GM18868 (cell line): ENCODE measurements around the gene ADM2.

Source experiments
- ATAC-seq: cut with Tn5 transposase; IDR thresholded peaks from one replicate; pipeline ENCODE4 v1.9.1; 2021; ENCODE audit warnings: mild to moderate bottlenecking, moderate library complexity; ENCODE audit not compliant: unreplicated experiment

Gene ADM2

DNA sequence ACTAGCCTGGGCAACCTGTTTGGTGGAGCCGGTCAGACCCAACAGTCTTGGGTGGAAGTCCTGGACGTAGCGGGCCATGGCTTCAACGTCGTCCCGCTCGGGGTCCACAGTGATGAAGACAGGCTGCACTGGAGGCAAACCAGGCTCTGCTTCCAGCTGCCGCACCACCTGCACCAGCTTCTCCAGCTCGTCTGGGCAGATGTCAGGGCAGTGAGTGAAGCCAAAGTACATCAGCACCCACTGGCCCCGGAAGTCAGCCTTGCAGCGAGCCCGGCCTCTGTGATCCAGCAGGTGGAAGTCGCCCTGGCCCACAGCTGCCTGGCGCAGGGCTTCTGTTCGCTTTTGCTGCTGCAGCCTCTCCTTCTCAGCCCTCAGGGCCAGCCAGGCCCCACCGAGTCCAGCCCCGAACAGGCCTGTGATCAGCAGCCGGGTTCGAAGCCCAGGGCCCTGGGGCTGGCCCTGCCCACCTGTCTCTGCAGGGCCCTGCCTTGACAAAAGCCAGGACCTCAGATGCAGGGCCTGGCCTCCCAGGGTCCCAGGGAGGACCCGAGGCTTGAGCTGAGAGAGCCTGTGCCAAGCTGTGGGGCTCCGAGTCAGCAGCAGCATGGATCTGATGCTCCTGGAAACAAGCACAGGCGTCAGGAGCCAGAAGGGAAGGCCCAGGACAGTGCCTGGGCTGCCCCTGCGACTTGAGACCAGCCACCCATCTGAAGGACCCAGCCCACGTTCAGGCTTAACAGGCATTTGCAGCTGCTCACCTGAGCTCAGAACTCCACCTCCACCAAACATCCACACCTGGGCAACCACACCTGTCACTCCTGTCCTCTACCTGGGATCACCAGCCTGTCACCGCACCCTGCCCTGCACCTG lies 42.7 kb downstream of the ADM2 start:
- ATAC-seq, result no peak

GRCh38 chr22:50524676-50525103 lies 43.3 kb downstream of the ADM2 start:
- ATAC-seq, result no peak

DNA sequence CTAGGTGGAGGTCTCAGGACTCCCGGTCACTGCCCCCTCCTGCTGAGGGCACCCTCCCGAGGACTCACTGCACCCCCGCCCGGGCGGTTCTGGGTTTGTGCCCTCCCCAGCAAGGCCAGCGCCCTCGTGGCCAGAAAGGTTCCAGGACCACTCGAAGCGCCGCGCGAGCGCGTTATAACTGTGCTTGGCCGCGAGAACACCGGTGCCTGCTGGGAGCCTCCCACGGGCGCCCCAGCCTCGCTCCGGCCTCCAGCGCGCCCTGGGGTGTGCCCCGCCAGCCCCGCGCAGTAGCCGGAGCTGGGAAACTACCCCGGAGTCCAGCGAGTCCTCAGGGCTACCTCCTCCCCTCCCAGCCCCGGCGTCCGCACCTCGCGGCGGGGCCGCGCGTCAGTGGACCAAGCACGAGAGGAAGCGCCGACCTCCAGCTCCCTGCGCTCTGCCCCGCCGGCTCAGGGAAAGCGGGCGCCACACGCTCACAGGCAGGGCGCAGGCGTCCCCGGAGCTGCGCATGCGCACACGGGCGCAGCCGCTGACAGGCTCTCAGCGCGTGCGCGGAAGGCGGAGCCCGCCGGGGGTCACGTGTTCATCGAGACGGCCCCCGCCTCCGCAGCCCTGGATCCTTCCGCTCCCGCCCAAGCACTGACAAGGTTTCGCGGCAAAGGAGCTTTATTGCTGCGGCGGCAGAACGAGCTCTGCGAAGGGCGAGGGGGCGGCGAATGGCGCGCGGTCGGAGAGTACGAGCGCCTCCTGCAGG lies 43.9 kb downstream of the ADM2 start, which contains the start of gene SCO2:
Gene SCO2 (minus strand): TSS at position 495 of the 754 bp plus-strand sequence. CDS start 1,187 bp downstream, outside the sequence.
- ATAC-seq, result peak; percentile 45

GRCh38 chr22:50525858-50526107 lies 44.4 kb downstream of the ADM2 start:
- ATAC-seq, result no peak

GRCh38 chr22:50526108-50526833 lies 44.9 kb downstream of the ADM2 start:
- peak; percentile 27 for ATAC-seq

- no peak for ATAC-seq
Observed at GRCh38 chr22:50526834-50527801, 45.8 kb downstream of the ADM2 start.

DNA sequence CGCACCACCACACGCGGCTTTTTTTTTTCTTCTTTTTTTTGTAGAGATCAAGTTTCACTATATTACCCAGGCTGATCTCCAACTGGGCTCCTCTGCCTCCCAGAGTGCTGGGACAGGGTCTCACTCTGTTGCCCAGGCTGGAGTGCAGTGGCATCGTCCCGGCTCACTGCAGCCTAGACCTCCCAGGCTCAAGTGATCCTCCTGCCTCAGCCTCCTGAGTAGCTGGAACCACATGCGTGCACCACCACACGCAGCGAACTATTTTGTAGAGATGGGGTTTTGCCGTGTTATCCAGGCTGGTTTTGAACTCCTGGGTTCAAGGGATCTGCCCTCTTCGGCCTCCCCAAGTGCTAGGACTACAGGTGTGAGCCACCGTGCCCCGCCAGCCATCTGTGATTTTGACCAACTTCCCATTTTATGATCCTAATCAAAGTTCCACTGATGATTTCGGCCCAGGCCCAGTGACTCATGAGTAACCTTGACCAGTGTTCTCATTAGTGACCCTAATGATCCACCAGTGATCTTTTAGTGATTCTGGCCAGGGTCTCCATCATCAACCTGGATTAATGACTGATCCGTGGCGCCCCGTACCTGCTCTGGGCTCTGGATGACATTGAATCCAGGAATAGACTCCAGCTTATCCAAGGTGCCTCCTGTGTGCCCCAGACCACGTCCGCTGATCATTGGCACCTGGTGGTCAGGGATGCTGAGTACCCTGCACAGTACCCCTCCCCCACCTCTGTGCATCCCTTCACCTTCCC lies 46.8 kb downstream of the ADM2 start:
- no peak for ATAC-seq

DNA sequence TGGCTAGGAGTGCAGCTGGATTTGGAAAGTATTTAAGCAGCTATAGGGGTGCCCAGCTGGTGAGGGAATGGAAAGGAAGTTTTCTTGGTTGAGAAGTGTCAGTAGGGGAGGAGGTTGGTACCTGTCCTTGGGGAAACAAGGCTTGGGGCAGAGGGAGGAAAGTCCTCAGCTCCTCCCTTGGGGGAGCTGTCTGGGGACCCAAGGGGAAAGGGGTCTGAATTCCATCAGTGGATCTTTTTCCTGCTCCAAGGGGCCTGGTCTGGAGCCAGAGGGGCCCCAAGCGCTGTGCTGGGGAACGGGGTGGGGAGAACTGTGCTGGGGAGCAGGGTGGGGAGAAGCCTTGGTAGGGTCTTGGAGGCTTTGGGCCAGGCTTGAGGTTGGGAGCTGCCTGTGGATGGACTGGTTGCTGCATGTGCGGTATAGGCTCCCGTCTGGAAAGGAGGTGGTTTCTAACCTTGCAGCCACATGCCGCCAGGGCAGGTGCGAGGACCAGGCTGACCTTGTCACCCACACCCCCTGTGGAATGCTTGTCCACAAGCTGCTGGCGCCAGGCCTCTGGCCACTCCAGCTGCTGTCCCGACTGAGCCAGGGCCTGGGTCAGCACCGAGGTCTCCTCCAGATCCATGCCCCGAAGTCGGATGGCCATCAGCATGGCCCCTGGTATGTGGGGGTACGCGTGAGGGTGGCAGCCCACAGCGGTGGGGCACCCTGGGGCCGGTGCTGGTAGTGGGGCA lies 47.5 kb downstream of the ADM2 start:
- no peak for ATAC-seq

- no peak for ATAC-seq
Observed at GRCh38 chr22:50529416-50529896, 48.1 kb downstream of the ADM2 start.

DNA sequence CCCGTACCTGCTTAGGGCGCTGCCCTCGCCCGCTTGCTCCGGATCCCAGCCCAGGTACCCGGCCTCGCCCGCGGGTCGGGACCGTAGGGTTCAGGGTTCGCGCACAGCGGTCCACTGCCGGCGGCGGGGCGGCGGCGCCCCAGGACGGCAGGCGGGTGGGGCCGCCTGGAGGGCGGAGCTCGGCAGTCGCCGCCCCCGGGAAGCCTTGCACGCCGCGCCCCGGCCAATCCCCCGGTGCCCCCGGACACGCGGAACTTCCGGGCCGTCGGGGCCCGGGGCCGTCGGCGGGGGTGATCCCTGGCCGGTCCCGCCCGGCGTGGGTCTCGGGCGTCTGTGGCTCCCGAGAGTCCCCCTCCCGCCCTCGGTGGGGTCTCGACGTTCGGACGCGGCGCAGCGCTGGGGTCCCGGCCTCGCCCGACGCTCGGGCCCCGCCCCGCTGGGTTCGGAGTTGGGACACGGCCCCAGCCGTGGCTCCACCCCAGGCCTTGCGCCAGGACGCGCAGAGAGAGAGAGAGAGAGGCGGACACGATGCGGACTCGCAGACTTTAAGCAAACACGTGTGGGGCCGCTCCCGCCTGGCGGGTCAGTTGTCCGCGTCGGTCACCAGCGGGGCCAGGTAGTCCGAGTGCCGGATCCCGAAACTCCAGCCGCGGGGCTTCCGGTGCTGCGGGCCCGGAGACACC lies 48.7 kb downstream of the ADM2 start, which contains the start of gene TYMP:
Gene TYMP (minus strand): TSS at position 116 of the 683 bp plus-strand sequence. CDS start 303 bp downstream, outside the sequence.
- peak; percentile 20 for ATAC-seq

DNA sequence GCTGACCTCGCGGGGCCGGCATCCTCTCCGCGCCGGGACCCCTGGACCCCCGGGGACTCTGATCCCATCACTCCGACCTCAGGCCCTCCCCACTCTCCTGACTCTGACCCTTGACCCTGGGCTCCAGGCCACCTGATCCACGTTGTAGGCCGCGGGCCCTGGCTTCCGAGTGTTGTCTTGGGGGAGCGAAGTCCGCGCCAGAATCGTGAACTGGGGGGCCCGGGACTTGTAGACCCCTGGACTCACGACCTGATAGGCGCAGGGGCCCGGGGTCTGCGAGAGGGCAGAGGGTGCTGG lies 49.2 kb downstream of the ADM2 start:
- ATAC-seq, result no peak

GRCh38 chr22:50530877-50531545 lies 49.7 kb downstream of the ADM2 start:
- ATAC-seq, result no peak

DNA sequence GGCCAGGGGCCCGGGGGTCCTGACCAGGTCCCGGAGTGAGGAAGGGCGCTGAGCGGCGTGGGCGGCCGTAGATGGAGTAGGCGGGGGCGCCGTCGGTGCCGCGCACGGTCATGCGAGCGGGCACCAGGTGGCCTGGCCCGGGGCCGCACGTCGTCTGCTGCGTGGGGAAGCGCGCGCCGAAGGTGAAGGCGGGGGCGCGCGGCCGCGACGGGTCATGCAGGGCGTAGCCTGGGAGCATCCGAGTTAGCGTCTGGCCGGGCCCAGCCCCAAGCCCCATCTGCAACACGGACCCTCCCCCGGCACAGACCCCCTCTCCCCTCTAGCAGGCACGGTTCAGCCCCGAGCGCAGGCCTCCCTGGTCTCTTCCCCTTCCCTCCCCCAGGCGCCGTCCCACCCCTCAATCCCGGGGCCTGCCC lies 50.2 kb downstream of the ADM2 start:
- ATAC-seq, result no peak

- ATAC-seq, result no peak
Observed at GRCh38 chr22:50531962-50532674, 50.8 kb downstream of the ADM2 start.

GRCh38 chr22:50532824-50533796 lies 51.8 kb downstream of the ADM2 start:
- no peak for ATAC-seq
